Activated T-cell treated with anti-CD3 and anti-CD28 coated beads, Interleukin-2, amount 50 U/mL, for 24 hours (primary cell): ENCODE data around the gene ATP6V1C2.
A peak's percentile ranks its signal among the peaks of the same experiment; 100 is the strongest.
"Not testable (repeated sequence)": the region's sequence is repeated elsewhere in the genome, so short reads cannot be mapped to it uniquely, and the experiment has no call there.

ENCODE experiments used
- DNase-seq: peaks from one replicate; pipeline ENCODE4 v3.0.0-alpha.2; 2020
- H3K27ac Mint-ChIP-seq: 2 replicates; pipeline ENCODE4 v1.8.0; 2020; ENCODE audit warnings: mild to moderate bottlenecking, mixed read lengths
- H3K27me3 Mint-ChIP-seq: 2 replicates; pipeline ENCODE4 v1.8.0; 2020; ENCODE audit warnings: mixed read lengths
- H3K36me3 Mint-ChIP-seq: 2 replicates; pipeline ENCODE4 v1.8.0; 2020; ENCODE audit warnings: low read depth, mixed read lengths
- H3K4me1 Mint-ChIP-seq: 2 replicates; pipeline ENCODE4 v1.8.0; 2020; ENCODE audit warnings: low read depth, mixed read lengths
- H3K4me3 Mint-ChIP-seq: 2 replicates; pipeline ENCODE4 v1.8.0; 2020; ENCODE audit warnings: mild to moderate bottlenecking, moderate library complexity, mixed read lengths
- H3K9me3 Mint-ChIP-seq: 2 replicates; pipeline ENCODE4 v1.8.0; 2020; ENCODE audit warnings: mixed read lengths

Gene ATP6V1C2

DNA sequence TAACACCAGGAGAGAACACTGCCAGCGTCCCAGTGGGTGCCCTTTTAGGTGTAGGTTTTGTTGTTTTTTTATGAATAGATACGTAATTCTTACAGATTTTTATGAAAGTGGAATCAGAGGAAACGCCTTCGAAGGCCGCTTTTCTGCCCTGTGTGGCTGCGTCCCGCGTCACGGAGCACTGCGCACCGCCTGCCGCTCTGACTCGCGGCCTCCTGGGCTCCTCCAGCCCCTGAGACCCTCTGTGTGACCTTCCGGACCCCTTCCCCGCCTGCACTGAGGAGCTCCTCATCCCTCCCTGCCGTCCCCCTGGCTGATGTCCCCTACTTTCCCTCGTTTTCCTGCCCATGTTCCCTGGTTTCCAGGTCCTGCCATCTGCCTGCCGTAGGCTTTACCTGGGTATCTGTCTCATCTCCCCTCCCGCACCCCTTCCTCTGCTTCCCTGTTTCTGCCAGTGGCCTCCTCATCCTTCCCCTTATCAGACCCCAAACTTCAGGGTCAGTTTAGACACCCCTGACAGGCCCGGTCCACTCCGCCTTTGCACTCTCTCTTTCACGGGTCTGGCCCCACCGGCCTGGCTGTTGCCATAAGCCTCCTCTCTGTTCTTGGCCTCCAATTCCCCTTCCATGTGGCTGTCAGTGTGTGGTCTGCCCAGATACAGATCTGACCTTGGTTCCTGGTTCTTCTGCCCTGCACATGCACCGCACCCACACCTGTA is 58.5 kb downstream of the ATP6V1C2 start:
- Mint-ChIP-seq H3K27me3 (no peaks in the 10 kb centered on the region), H3K9me3 (no peaks in the 10 kb centered on the region), H3K36me3 (peaks cover 71% of the 10 kb centered on the region), H3K4me1 (no peaks in the 10 kb centered on the region), H3K4me3 (no peak overlapping the region), H3K27ac (peak overlapping the region; percentile 57)
- no peak for DNase-seq

DNA sequence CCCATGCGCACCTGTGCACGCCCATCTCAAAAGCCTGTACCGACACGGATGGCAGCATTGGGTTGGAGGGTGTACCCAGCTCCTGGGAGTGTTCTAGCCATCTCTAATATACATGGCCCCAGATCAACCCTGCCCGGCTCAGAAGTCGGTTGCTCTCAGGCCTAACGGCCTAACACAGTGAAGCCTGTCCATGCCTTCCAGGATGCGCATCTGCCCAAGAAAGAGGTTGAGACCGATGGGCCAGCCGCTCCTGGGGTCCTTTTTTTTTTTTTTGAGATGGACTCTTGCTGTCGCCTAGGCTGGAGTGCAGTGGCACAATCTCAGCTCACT is 59.0 kb downstream of the ATP6V1C2 start:
- Mint-ChIP-seq H3K27me3 (no peaks in the 10 kb centered on the region), H3K4me3 (no peak overlapping the region), H3K9me3 (no peaks in the 10 kb centered on the region), H3K27ac (peak overlapping the region; percentile 57), H3K36me3 (peaks cover 76% of the 10 kb centered on the region), H3K4me1 (no peaks in the 10 kb centered on the region)
- no peak for DNase-seq

DNA sequence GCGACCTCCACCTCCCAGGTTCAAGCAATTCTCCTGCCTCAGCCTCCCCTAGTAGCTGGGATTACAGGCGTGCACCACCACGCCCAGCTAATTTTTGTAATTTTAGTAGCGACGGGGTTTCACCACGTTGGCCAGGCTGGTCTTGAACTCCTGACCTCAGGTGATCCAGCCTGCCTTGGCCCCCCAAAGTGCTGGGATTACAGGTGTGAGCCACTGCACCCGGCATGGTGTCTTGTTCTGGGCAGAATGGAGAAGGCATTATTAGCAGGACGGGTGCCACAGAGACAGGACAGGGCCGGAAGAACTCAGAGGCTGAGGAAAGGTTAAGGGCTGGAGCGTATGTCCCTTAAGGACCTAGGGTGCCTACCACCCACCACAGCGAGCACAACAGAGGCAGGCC is 59.4 kb downstream of the ATP6V1C2 start:
- H3K36me3 Mint-ChIP-seq = peaks cover 80% of the 10 kb centered on the region
- not testable (repeated sequence) for DNase-seq, H3K27ac Mint-ChIP-seq, H3K4me1 Mint-ChIP-seq, H3K27me3 Mint-ChIP-seq, H3K9me3 Mint-ChIP-seq, H3K4me3 Mint-ChIP-seq

DNA sequence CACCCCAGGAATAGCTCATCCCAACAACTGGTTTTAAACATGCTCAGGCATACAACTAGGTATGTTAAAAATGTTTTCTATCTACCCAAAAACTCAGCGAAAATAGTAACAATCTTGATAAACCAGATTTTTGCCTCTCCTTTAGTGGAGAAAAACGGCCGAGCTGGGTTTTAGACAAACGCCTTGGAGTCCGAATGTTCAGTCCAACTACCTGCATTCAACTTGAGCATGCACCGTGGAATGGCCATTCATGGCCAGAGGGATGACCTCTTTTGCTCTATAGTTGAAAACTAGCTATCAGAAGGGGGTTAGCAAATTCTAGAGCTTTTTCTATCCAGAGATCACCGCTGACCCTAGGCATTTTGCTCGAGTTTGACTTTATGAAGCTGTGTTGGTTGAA is 60.3 kb downstream of the ATP6V1C2 start:
- Mint-ChIP-seq H3K36me3 (peaks cover 89% of the 10 kb centered on the region), H3K27ac (no peak overlapping the region)

DNA sequence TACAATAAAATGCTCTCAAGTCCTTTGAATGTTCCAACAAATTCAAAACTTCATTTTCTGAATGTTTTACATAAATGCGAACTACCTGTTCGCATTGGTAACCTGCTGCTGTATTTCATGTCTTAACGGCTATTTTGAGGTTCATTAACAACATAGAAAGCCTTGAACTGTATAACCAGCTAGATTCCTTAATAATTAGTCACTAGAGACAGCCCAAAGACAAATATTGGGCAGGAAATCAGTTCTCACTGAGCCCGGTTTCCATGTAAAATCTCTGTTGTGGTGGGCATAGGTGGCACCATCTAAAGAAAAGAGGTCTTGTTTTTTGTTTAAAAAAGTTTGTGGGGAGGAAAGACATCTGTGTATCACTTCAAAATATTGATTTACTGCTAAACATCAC is 62.0 kb downstream of the ATP6V1C2 start:
- Mint-ChIP-seq H3K36me3 (peaks cover 96% of the 10 kb centered on the region), H3K27me3 (no peaks in the 10 kb centered on the region), H3K4me3 (no peak overlapping the region), H3K4me1 (no peaks in the 10 kb centered on the region), H3K9me3 (no peaks in the 10 kb centered on the region), H3K27ac (no peak overlapping the region)
- no peak for DNase-seq

More for the DNA sequence above, 60.3 kb downstream of the ATP6V1C2 start:
- H3K4me1 Mint-ChIP-seq = no peaks in the 10 kb centered on the region
- no peaks in the 10 kb centered on the region for H3K27me3 Mint-ChIP-seq
- no peaks in the 10 kb centered on the region for H3K9me3 Mint-ChIP-seq
- no peak overlapping the region for H3K4me3 Mint-ChIP-seq
- DNase-seq = no peak

DNA sequence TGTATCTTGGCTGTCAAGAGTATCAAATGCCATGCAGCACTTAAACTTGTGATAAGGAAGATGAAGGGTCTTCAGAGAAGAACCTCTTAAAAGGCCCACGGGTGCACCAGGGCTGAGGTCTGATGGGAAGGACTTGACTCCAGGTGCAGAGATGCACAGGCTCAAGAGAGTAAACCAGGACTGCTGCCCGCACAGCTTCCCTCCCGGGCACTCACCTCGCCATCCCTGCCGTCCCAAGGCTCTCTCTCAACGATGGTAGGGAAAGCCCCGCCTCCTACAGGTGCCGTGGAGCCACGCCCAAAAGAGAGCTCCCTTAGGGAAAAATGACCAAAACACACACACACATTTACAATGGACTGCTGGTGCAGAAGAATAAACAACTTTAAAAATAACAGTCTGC is 63.3 kb downstream of the ATP6V1C2 start:
- Mint-ChIP-seq H3K36me3 (peaks cover 99% of the 10 kb centered on the region), H3K9me3 (no peaks in the 10 kb centered on the region), H3K27ac (no peak overlapping the region), H3K4me1 (no peaks in the 10 kb centered on the region), H3K27me3 (no peaks in the 10 kb centered on the region), H3K4me3 (no peak overlapping the region)
- no peak for DNase-seq

DNA sequence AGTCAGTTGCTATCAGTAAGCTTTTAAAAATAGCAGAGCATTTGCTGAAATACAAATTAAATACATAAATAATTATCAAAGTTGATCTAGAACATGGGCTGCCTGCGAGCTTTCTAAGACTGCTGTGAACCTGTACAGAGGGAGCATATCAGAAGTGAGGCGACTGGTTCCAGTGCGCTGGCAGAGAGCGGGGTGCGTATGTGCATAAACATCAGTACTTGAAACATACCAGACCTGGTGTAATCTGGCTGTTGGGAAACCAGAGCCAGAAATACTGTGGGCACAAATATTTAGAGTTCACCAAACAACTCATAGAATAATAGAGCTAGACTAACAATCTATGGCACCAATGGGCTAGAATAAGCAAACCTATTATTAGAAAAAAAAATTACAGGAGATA is 63.8 kb downstream of the ATP6V1C2 start:
- no peak overlapping the region for H3K4me3 Mint-ChIP-seq
- H3K36me3 Mint-ChIP-seq = peaks cover 99% of the 10 kb centered on the region
- no peak for DNase-seq
- no peaks in the 10 kb centered on the region for H3K9me3 Mint-ChIP-seq
- no peaks in the 10 kb centered on the region for H3K27me3 Mint-ChIP-seq
- peaks cover 1% of the 10 kb centered on the region for H3K4me1 Mint-ChIP-seq
- no peak overlapping the region for H3K27ac Mint-ChIP-seq

DNA sequence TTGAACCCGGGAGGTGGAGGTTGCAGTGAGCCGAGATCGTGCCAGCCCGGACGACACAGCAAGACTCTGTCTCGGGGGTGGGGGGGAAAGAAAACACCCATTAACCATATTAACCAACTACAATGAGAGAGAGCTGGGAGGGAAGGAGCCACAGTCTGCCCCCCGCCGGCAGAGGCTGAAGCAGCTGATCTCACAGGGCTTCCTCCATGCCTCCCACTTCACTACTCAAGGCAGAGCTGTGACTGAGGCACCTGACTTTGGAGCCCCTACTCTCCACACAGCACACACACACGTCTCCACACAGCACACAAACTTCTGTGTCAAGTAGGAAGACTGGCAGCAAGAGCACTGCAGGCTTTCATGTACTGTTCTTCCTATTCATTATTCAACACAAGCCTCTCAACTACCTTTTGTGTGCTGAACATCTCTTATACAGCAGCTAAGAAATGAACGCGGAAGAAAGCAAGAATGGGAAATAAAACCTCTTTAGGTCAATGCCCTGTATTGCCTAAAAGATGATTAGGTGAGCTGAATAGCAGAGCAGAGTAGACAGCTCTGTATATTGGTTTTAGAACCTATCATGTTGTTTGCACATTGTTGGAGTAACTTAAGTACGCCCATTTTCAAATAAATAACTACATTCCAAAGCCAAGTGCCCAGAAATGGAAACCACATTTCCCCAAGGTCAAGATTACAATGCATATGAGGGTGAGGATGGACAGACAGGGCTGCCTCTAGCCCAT is 65.0 kb downstream of the ATP6V1C2 start:
- Mint-ChIP-seq H3K9me3 (no peaks in the 10 kb centered on the region), H3K4me1 (peaks cover 10% of the 10 kb centered on the region), H3K27me3 (no peaks in the 10 kb centered on the region), H3K27ac (no peak overlapping the region), H3K36me3 (peaks cover 99% of the 10 kb centered on the region), H3K4me3 (no peak overlapping the region)
- DNase-seq = no peak

DNA sequence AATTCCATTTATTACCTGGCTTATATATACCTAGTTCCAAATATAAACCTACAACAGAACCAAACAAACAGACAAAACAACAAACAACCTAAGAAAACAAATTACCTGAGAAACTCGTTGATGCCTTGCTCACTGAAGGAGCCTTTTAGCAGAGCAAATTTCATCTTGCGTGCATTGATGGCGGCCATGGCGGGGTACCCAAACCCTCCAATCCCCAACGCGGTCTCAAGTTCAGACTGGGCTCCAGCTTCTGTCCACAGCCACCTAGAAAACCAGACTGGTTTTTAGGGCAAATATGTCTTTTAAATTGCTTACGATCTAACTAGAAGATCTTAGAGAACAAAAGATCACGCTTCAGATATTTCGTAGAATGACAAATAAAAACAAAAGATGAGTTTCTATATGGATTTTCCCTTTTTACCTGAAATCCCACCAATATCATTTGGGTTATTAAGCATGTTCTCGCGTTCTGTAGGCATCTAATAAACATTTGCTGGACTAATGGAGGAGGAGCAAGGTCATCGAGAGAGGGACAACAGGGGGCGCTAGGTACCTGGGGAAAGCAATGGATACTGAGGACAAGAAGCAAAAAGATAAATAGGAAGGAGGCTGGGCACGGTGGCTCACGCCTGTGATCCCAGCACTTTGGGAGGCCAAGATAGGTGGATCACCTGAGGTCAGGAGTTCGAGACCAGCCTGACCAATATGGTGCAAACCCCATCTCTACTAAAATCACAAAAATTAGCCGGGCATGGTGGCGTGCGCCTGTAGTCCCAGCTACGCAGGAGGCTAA is 65.9 kb downstream of the ATP6V1C2 start:
- Mint-ChIP-seq H3K9me3 (no peaks in the 10 kb centered on the region), H3K4me3 (no peak overlapping the region), H3K36me3 (peaks cover 99% of the 10 kb centered on the region), H3K4me1 (peaks cover 20% of the 10 kb centered on the region), H3K27ac (no peak overlapping the region), H3K27me3 (no peaks in the 10 kb centered on the region)
- DNase-seq = no peak

DNA sequence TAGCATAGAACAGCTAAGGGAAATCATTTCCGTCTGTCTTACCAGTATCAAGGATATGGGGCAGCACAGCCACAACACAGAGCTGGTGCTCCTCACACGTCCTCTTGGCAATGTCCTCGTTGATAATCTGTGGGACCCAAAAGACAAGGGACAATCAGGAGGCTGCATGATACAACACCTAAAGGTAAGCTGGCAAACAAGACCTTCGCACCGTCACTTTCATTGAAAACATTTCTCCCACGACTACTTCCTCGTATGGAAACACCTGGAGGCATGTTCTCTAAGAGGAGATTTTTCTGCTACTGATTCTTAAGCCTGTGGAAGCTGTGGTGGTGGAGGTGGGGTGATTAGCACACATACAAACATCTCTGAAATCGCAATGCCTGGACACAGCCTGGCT is 67.4 kb downstream of the ATP6V1C2 start:
- Mint-ChIP-seq H3K27me3 (no peaks in the 10 kb centered on the region), H3K27ac (no peak overlapping the region), H3K36me3 (peaks cover 97% of the 10 kb centered on the region), H3K4me1 (peaks cover 25% of the 10 kb centered on the region), H3K4me3 (no peak overlapping the region), H3K9me3 (no peaks in the 10 kb centered on the region)
- DNase-seq = no peak

DNA sequence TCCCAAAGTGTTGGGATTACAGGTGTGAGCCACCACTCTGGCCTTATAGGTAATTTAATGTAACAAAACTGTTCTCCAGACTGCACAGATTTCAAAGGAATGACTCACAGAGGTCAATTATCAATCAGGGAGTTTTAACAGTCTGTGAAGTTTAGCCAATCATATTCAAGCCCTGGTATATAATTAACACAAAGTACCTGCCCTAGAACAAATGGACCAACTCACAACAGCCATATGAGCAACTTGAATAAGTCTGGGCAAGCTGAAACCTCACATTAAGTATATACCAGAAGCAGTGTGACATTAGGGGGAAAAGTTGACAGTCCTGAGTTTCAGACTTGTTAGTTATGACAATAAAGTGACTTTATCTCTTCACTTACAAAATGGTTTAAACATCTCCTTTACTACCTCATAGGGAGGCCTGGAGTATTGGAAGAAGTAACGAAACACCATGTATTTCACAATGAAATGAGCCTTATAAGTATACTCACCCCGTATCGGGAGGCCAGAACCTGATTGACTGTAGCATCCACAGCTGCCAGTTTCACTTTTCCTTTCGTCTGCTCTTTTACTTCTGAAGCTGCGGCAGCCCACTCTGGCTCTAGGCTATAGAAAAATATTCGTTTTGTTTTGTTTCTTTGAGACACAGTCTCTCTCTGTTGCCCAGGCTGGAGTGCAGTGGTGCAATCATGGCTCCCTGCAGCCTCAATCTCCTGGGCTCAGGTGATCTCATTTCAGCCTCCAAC is 69.0 kb downstream of the ATP6V1C2 start:
- H3K4me3 Mint-ChIP-seq = peak overlapping the region; percentile 21
- H3K9me3 Mint-ChIP-seq = no peaks in the 10 kb centered on the region
- H3K36me3 Mint-ChIP-seq = peaks cover 96% of the 10 kb centered on the region
- H3K27ac Mint-ChIP-seq = peak overlapping the region; percentile 81
- DNase-seq = no peak
- no peaks in the 10 kb centered on the region for H3K27me3 Mint-ChIP-seq
- peaks cover 25% of the 10 kb centered on the region for H3K4me1 Mint-ChIP-seq

DNA sequence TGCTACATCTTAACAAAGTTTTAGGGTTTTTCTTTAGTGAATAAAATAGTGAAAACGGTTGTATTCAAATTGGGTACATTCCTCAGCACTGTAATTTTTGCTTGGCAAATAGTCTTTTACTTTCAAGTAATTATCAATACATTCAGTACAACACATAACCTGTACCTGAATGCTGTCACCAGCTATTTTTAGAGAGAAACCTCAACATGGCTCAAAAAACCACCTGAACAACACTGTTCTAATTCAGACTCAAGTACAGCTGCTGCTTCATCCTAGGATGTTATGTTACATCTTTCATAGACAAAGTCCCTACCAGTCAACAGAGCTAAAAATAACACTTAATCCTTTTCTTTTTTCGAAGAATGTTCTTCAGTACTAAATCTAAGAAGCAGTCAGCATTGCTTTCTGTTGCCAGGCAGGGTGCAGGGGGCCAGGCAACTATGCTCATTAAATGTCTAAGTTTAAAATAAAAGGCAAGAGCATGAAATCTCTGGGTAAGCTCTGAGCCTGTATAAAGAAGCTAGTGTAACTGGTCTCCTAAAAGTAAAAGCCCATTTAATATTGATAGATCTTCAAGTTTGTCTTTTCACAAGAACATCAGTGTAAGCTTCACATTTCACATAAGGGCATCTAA is 70.7 kb downstream of the ATP6V1C2 start:
- DNase-seq = no peak
- H3K9me3 Mint-ChIP-seq = no peaks in the 10 kb centered on the region
- peak overlapping the region; percentile 81 for H3K27ac Mint-ChIP-seq
- H3K27me3 Mint-ChIP-seq = no peaks in the 10 kb centered on the region
- no peak overlapping the region for H3K4me3 Mint-ChIP-seq
- peaks cover 96% of the 10 kb centered on the region for H3K36me3 Mint-ChIP-seq
- peaks cover 37% of the 10 kb centered on the region for H3K4me1 Mint-ChIP-seq

DNA sequence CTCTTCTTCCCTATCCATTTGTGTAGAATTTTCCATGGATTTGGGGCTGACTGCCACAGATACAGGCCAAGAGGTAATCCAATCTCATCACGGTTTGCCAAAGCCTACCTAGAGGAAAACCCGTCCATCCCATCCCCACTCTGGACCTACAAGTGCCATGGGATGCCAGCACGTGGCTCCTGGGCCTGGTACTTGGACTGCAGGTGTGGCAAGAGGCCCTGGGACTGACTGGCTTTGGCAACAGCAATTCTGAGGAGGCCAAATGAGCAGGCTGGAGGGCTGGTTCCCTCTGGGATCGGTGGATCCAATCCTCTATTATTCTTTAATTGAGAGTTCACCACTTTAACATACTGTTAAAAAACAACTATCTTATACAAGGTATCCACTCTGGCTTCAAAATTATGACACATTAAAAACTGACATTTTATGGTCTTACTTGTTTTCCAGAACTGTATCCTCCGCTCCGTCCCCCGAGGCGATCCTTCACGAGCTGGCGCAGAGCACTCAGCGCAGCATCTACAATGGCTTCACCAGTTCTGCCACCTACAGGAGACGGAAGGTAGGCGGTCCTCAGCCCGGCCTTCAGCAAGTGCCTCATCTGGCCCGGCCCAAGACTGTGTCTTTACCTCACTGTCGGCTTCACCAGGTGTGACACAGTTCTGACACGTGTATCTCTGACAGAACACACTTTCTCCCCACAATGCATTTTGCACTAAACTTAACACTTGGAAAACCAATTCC is 71.4 kb downstream of the ATP6V1C2 start:
- H3K27ac Mint-ChIP-seq = peak overlapping the region; percentile 81
- no peaks in the 10 kb centered on the region for H3K9me3 Mint-ChIP-seq
- no peaks in the 10 kb centered on the region for H3K27me3 Mint-ChIP-seq
- peaks cover 97% of the 10 kb centered on the region for H3K36me3 Mint-ChIP-seq
- peaks cover 40% of the 10 kb centered on the region for H3K4me1 Mint-ChIP-seq
- no peak overlapping the region for H3K4me3 Mint-ChIP-seq
- DNase-seq = no peak
